ENCODE data around the gene HOXA9. TPM values are rescaled to one million over a fixed set of nuclear protein-coding genes. Genes with fewer than 3 reads are reported as not detected.

HOXA9 gene
- polyA plus RNA-seq, 1 of the 3 experiments (the other 2 are of a cell fraction): not detected

DNA sequence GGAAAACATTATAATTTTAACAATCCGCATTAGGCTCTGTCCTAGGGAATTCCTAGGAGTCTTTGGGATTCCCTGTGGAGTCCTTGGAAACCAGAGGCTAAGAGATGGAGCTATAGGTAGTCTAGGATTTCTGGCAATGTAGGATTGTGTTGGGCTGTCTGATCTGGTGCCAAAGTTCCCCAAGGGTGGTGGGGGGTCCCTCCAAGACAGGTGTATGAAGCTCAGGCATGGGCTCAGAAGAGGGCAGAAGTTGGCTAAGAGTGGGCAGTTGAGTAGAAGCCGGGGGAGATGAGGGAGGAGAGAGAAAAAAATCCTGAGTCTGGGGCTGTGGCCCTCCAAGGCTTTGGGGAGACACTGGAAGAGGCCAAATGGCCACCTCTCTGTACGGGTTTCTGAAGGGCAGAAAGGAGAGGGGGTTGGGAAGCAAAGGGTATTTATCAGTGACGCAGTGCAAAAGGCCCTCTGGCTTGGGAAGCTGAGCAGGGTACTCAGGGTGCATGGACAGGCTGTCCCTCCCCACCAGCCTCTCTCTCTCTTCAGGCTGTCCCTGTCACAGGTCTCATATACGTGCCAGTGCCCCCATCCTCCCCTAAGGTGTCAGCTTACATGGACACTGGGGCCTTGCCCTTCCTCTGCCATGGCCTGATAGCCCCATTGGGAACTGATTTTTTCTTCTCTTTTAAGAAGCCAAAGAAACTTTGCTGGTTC is 18.7 kb downstream of the HOXA9 start:
- peaks cover 100% of the 10 kb centered on the region for H3K27me3 ChIP-seq (ENCODE audit: insufficient read depth)
- no peak for TF ChIP-seq NRF1 (IDR thresholded peaks at IDR 0.05; ENCODE audit: low read depth, low read length)
- no peak for TF ChIP-seq EZH2phosphoT487 (IDR thresholded peaks at IDR 0.05; ENCODE audit: borderline replicate concordance, low read depth)
- no peak for TF ChIP-seq RCOR1 (IDR thresholded peaks at IDR 0.05; ENCODE audit: low read length)
- TF ChIP-seq, protein P1, sequence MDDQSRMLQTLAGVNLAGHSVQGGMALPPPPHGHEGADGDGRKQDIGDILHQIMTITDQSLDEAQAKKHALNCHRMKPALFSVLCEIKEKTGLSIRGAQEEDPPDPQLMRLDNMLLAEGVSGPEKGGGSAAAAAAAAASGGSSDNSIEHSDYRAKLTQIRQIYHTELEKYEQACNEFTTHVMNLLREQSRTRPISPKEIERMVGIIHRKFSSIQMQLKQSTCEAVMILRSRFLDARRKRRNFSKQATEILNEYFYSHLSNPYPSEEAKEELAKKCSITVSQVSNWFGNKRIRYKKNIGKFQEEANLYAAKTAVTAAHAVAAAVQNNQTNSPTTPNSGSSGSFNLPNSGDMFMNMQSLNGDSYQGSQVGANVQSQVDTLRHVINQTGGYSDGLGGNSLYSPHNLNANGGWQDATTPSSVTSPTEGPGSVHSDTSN (IDR thresholded peaks at IDR 0.05): no peak
- TF ChIP-seq RAD21 (IDR thresholded peaks at IDR 0.05; ENCODE audit: low read length): no peak
- TF ChIP-seq TCF12 (IDR thresholded peaks at IDR 0.05): no peak
- TF ChIP-seq FOSL2 (IDR thresholded peaks at IDR 0.05; ENCODE audit: borderline replicate concordance, low read depth): no peak
- TF ChIP-seq SIN3A (IDR thresholded peaks at IDR 0.05; ENCODE audit: borderline replicate concordance, low read depth, low read length): no peak
- TF ChIP-seq JUND (IDR thresholded peaks at IDR 0.05): no peak
- no peak for TF ChIP-seq USF2 (IDR thresholded peaks at IDR 0.05; ENCODE audit: borderline replicate concordance, low read depth, low read length)
- TF ChIP-seq MAX (IDR thresholded peaks at IDR 0.05; ENCODE audit: low read depth): no peak
- no peak for TF ChIP-seq REST (IDR thresholded peaks at IDR 0.05; ENCODE audit: low read depth, low read length)
- no peak for TF ChIP-seq GABPA (IDR thresholded peaks at IDR 0.05; ENCODE audit: low read depth)
- no peak for TF ChIP-seq TEAD4 (IDR thresholded peaks at IDR 0.05; ENCODE audit: borderline replicate concordance, insufficient read depth)
- TF ChIP-seq SMC3 (IDR thresholded peaks at IDR 0.05; ENCODE audit: low read depth, low read length): no peak
- TF ChIP-seq TAF1 (IDR thresholded peaks at IDR 0.05; ENCODE audit: borderline replicate concordance, low read depth, low read length): no peak
- no peak overlapping the region for H3K4me3 ChIP-seq (ENCODE audit: low read depth in 2 of 2, low read length in 1 of 2)
- no peaks in the 10 kb centered on the region for H3K9me3 ChIP-seq
- H3F3A ChIP-seq (replicated peaks; ENCODE audit: insufficient read depth): no peaks in the 10 kb centered on the region
- peaks cover 12 to 20% of the 10 kb centered on the region in 2 experiments; a peak in 1 of 4 replicates for H3K4me1 ChIP-seq (ENCODE audit: control insufficient read depth in 1 of 2, insufficient read depth in 2 of 2, low read depth in 1 of 2, low read length in 1 of 2)
- H4K20me1 ChIP-seq (ENCODE audit: insufficient read depth): no peaks in the 10 kb centered on the region
- peak; percentile 29 for DNase-seq
- no peak overlapping the region for H3K4me2 ChIP-seq
- POLR2A ChIA-PET: no interaction called here
- H3K79me2 ChIP-seq (ENCODE audit: insufficient read depth): no peaks in the 10 kb centered on the region
- no peak overlapping the region for H3K9ac ChIP-seq
- no peak overlapping the region for H2AFZ ChIP-seq (ENCODE audit: low read depth)
- H3K27ac ChIP-seq (ENCODE audit: low read depth in 2 of 2, low read length in 1 of 2): no peak overlapping the region
- WGBS (ENCODE audit: low lambda C conversion rate): 24% methylated on average over 5 of the region's 5 CpGs
- H3K9me2 ChIP-seq: no peaks in the 10 kb centered on the region
- no peaks in the 10 kb centered on the region for H3K36me3 ChIP-seq (replicated peaks in 1 of 2; ENCODE audit: control insufficient read depth in 1 of 2, insufficient read depth in 2 of 2, low read length in 1 of 2)
- CTCF ChIA-PET: interaction anchor here (0.5 to 10.9 kb wide), 3 partner anchors 12 to 49 kb away, joined by 3 to 270 read pairs (median 29); partner anchors contain the start of gene HOXA7
